Measurements from ENCODE around the gene COG7. TPM values are rescaled to one million over a fixed set of nuclear protein-coding genes. Genes with fewer than 3 reads are reported as not detected.

Gene COG7
- total and polyA plus RNA-seq, 2 of the 13 experiments (the other 11 are each of a cell fraction or from before 2014, with no cell fraction given), result 12.6 to 54.5 TPM

DNA sequence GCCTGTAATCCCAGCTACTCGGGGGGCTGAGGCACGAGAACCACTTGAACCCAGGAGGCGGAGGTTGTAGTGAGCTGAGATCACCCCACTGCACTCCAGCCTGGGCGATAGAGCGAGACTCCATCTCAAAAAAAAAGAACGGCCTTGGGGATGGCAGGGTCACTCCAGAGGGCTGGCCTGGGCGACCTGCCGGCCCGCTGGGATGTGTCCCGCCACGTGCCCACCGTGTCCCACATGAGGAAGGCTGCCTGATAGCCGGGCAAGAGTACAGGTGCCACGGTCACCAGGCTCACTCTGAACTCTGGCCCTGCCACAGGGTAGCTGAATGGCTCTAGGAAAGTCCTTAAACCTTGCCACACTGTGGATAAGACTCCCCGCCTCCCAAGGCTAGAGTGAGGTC lies 67.5 kb downstream of the COG7 start:
- no peaks in the 10 kb centered on the region for H4K20me1 ChIP-seq (ENCODE audit: insufficient read depth, low read length)
- in situ Hi-C loops (cut with HindIII; ENCODE audit: extremely low pct_ligation_motif_present, low pct_unique_long_range_greater_than_20kb), result no loop called here
- no peak overlapping the region for H2AFZ ChIP-seq (ENCODE audit: low read length)
- H3K4me3 ChIP-seq (replicated peaks in 1 of 3; ENCODE audit: insufficient read depth in 1 of 3, low read depth in 2 of 3, low read length in 3 of 3), result no peak overlapping the region
- FAIRE-seq (no peak), DNase-seq (ENCODE audit: low spot score) (no peak), ATAC-seq (peak; percentile 9; the same call in 1 of the 3 replicates)
- 90% methylated on average over 15 of the region's 15 CpGs for WGBS (ENCODE audit: low lambda C conversion rate)
- H3K27me3 ChIP-seq (ENCODE audit: control insufficient read depth in 1 of 2, insufficient read depth in 2 of 2, low read length in 2 of 2), result peaks cover 0 to 3% of the 10 kb centered on the region in 2 experiments; a peak in 1 of 5 replicates
- BruUV-seq (replicated peaks), result no TSS peak
- H3K9ac ChIP-seq (ENCODE audit: insufficient read depth, low read depth, low read length), result no peak overlapping the region
- no peaks in the 10 kb centered on the region for H3K4me1 ChIP-seq (ENCODE audit: insufficient read depth, low read length)
- ChIA-PET CTCF (ENCODE audit: low intra/inter-chr PET ratio, low total read pairs) (no interaction called here), POLR2A (no interaction called here)
- no peaks in the 10 kb centered on the region for H3K9me3 ChIP-seq (ENCODE audit: low read length)
- TF ChIP-seq CHD4 (IDR thresholded peaks at IDR 0.05; ENCODE audit: borderline replicate concordance, low read length), result no peak
- TF ChIP-seq THAP7 (CRISPR knock-in tag; IDR thresholded peaks at IDR 0.05), result no peak
- TF ChIP-seq ZNF639 (CRISPR knock-in tag; conservative IDR thresholded peaks at IDR 0.05), result no peak
- TF ChIP-seq, protein P1, sequence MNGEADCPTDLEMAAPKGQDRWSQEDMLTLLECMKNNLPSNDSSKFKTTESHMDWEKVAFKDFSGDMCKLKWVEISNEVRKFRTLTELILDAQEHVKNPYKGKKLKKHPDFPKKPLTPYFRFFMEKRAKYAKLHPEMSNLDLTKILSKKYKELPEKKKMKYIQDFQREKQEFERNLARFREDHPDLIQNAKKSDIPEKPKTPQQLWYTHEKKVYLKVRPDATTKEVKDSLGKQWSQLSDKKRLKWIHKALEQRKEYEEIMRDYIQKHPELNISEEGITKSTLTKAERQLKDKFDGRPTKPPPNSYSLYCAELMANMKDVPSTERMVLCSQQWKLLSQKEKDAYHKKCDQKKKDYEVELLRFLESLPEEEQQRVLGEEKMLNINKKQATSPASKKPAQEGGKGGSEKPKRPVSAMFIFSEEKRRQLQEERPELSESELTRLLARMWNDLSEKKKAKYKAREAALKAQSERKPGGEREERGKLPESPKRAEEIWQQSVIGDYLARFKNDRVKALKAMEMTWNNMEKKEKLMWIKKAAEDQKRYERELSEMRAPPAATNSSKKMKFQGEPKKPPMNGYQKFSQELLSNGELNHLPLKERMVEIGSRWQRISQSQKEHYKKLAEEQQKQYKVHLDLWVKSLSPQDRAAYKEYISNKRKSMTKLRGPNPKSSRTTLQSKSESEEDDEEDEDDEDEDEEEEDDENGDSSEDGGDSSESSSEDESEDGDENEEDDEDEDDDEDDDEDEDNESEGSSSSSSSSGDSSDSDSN (CRISPR knock-in tag; IDR thresholded peaks at IDR 0.05), result no peak
- TF ChIP-seq KIAA2018 (CRISPR knock-in tag; IDR thresholded peaks at IDR 0.05; ENCODE audit: borderline replicate concordance), result no peak
- TF ChIP-seq ZNF17 (CRISPR knock-in tag; IDR thresholded peaks at IDR 0.05), result no peak
- no peak for TF ChIP-seq SRF (IDR thresholded peaks at IDR 0.05; ENCODE audit: low read depth, low read length)
- no peaks in the 10 kb centered on the region for H3K79me2 ChIP-seq (ENCODE audit: insufficient read depth, low read length)
- intact Hi-C loops (cut with micrococcal nuclease; ENCODE audit: unreplicated experiment), result no loop called here
- no peak overlapping the region for H3K4me2 ChIP-seq (ENCODE audit: low read depth, low read length)
- H3K27ac ChIP-seq (ENCODE audit: extremely low read length, insufficient read depth, low read length), result no peak overlapping the region
- peaks cover 1 to 9% of the 10 kb centered on the region in 2 experiments; a peak in 1 of 5 replicates for H3K36me3 ChIP-seq (replicated peaks in 1 of 2; ENCODE audit: control insufficient read depth in 1 of 2, insufficient read depth in 2 of 2, low read length in 2 of 2)

Data from HepG2 (cell line).